LNCAP (cell line): Measurements from ENCODE around the gene C16orf89.

Source experiments
- CTCF ChIP-seq: fragments of 450-650 bp; IDR thresholded peaks from 2 replicates; pipeline ENCODE4 v1.5.1; 2017; ENCODE audit warnings: mild to moderate bottlenecking

Gene C16orf89

GRCh38 chr16:5066511-5066910 is 755 bp upstream of the C16orf89 start:
- TF ChIP-seq CTCF = no peak

GRCh38 chr16:5065326-5065725 is 430 bp downstream of the C16orf89 start:
- no peak for TF ChIP-seq CTCF

- no peak for TF ChIP-seq CTCF
Measured at GRCh38 chr16:5064915-5065314, 841 bp downstream of the C16orf89 start.

GRCh38 chr16:5062790-5063765 is 2.7 kb downstream of the C16orf89 start:
- TF ChIP-seq CTCF = no peak

- TF ChIP-seq CTCF = no peak
Measured at GRCh38 chr16:5062051-5062450, 3.7 kb downstream of the C16orf89 start.

- TF ChIP-seq CTCF = no peak
Measured at GRCh38 chr16:5060073-5060641, 5.6 kb downstream of the C16orf89 start.

- TF ChIP-seq CTCF = no peak
Measured at GRCh38 chr16:5059386-5060072, 6.2 kb downstream of the C16orf89 start.
